Activated CD4-positive, alpha-beta memory T cell treated with anti-CD3 and anti-CD28 coated beads for 36 hours (primary cell): ENCODE measurements around the gene DNAJC15. TPM values are rescaled to one million over a fixed set of nuclear protein-coding genes. Genes with fewer than 3 reads are reported as not detected.
A peak's percentile ranks its signal among the peaks of the same experiment; 100 is the strongest.

Experiments
- CTCF ChIA-PET: fragments of 350-600 bp; sonication (Branson Sonifier 250); formaldehyde crosslinking; loops from one replicate; lab custom pipeline; 2021; ENCODE audit warnings: antibody characterized with exemption, inconsistent platforms; lab: Charles Lee
- POLR2A ChIA-PET: fragments of 350-600 bp; sonication (Branson Sonifier 250); formaldehyde crosslinking; loops from one replicate; lab custom pipeline; 2021; ENCODE audit warnings: antibody characterized with exemption; lab: Charles Lee
- DNase-seq: peaks from one replicate; pipeline ENCODE4 v3.0.0-alpha.2; 2020
- H3K27ac Mint-ChIP-seq: one replicate; pipeline ENCODE4 v1.8.0; 2021; ENCODE audit warnings: mixed read lengths
- H3K27me3 Mint-ChIP-seq: one replicate; pipeline ENCODE4 v1.8.0; 2021; ENCODE audit warnings: mixed read lengths
- H3K36me3 Mint-ChIP-seq: one replicate; pipeline ENCODE4 v1.8.0; 2021; ENCODE audit warnings: mixed read lengths
- H3K4me1 Mint-ChIP-seq: one replicate; pipeline ENCODE4 v1.8.0; 2021; ENCODE audit warnings: low read depth, mixed read lengths
- H3K4me3 Mint-ChIP-seq: one replicate; pipeline ENCODE4 v1.8.0; 2021; ENCODE audit warnings: mild to moderate bottlenecking, mixed read lengths
- H3K9me3 Mint-ChIP-seq: one replicate; pipeline ENCODE4 v1.8.0; 2021; ENCODE audit warnings: mixed read lengths
- intact Hi-C: fragments of 100-400 bp; cut with micrococcal nuclease; formaldehyde crosslinking; loops from one replicate; pipeline ENCODE4 v1.15.1; 2023
- total RNA-seq, 2 experiments: library from RNA; stranded (reverse); gene quantifications; one replicate each; pipeline ENCODE4 v1.2.3, GENCODE V29; 2021

DNAJC15 gene
- total RNA-seq, 2 experiments from 2014 or later: 16.4 to 17.4 TPM

- intact Hi-C loops: no loop called here
- no peak for DNase-seq
- no peak overlapping the region for H3K4me3 Mint-ChIP-seq
- peaks cover 2% of the 10 kb centered on the region for H3K9me3 Mint-ChIP-seq
- peaks cover 4% of the 10 kb centered on the region for H3K27me3 Mint-ChIP-seq
- peaks cover 3% of the 10 kb centered on the region for H3K36me3 Mint-ChIP-seq
- no peaks in the 10 kb centered on the region for H3K4me1 Mint-ChIP-seq
- CTCF ChIA-PET: no interaction called here
- H3K27ac Mint-ChIP-seq: no peak overlapping the region
- POLR2A ChIA-PET: interaction anchor here (0.7 kb wide), 1 partner anchor 26 kb away, joined by 3 read pairs; no protein-coding TSS in a partner anchor
Observed at GRCh38 chr13:43005460-43006236, 17.7 kb upstream of the DNAJC15 start.

- Mint-ChIP-seq H3K9me3 (peaks cover 2% of the 10 kb centered on the region), H3K36me3 (peaks cover 3% of the 10 kb centered on the region), H3K4me3 (no peak overlapping the region), H3K27ac (no peak overlapping the region), H3K27me3 (peaks cover 4% of the 10 kb centered on the region), H3K4me1 (no peaks in the 10 kb centered on the region)
- ChIA-PET CTCF (no interaction called here), POLR2A (no interaction called here)
- intact Hi-C loops: no loop called here
- DNase-seq: no peak
Observed at GRCh38 chr13:43006893-43007631, 16.3 kb upstream of the DNAJC15 start.

GRCh38 chr13:43008596-43008995 is 14.8 kb upstream of the DNAJC15 start:
- Mint-ChIP-seq H3K27ac (no peak overlapping the region), H3K4me3 (no peak overlapping the region), H3K27me3 (peaks cover 4% of the 10 kb centered on the region), H3K4me1 (no peaks in the 10 kb centered on the region), H3K9me3 (no peaks in the 10 kb centered on the region), H3K36me3 (no peaks in the 10 kb centered on the region)
- intact Hi-C loops: no loop called here
- ChIA-PET POLR2A (no interaction called here), CTCF (interaction anchor here (1.1 kb wide), 1 partner anchor 39 kb away, joined by 6 read pairs; no protein-coding TSS in a partner anchor)
- DNase-seq: no peak

- no peaks in the 10 kb centered on the region for H3K36me3 Mint-ChIP-seq
- no peaks in the 10 kb centered on the region for H3K4me1 Mint-ChIP-seq
- CTCF ChIA-PET: no interaction called here
- H3K27me3 Mint-ChIP-seq: peaks cover 4% of the 10 kb centered on the region
- H3K4me3 Mint-ChIP-seq: no peak overlapping the region
- H3K27ac Mint-ChIP-seq: no peak overlapping the region
- DNase-seq: no peak
- POLR2A ChIA-PET: no interaction called here
- no peaks in the 10 kb centered on the region for H3K9me3 Mint-ChIP-seq
- intact Hi-C loops: no loop called here
Observed at GRCh38 chr13:43009506-43009905, 13.9 kb upstream of the DNAJC15 start.

GRCh38 chr13:43014162-43014561 is 9.2 kb upstream of the DNAJC15 start:
- Mint-ChIP-seq H3K36me3 (no peaks in the 10 kb centered on the region), H3K9me3 (no peaks in the 10 kb centered on the region), H3K27ac (no peak overlapping the region), H3K4me3 (no peak overlapping the region), H3K27me3 (peaks cover 2% of the 10 kb centered on the region), H3K4me1 (no peaks in the 10 kb centered on the region)
- ChIA-PET CTCF (interaction anchor here (1.0 kb wide), 1 partner anchor 44 kb away, joined by 3 read pairs; no protein-coding TSS in a partner anchor), POLR2A (no interaction called here)
- intact Hi-C loops: no loop called here
- no peak for DNase-seq

- Mint-ChIP-seq H3K36me3 (no peaks in the 10 kb centered on the region), H3K27ac (no peak overlapping the region), H3K4me1 (no peaks in the 10 kb centered on the region), H3K9me3 (no peaks in the 10 kb centered on the region), H3K27me3 (no peaks in the 10 kb centered on the region), H3K4me3 (no peak overlapping the region)
- ChIA-PET POLR2A (no interaction called here), CTCF (no interaction called here)
- DNase-seq: no peak
- intact Hi-C loops: no loop called here
Observed at GRCh38 chr13:43016226-43016625, 7.2 kb upstream of the DNAJC15 start.

GRCh38 chr13:43019811-43020210 is 3.6 kb upstream of the DNAJC15 start:
- Mint-ChIP-seq H3K27ac (no peak overlapping the region), H3K4me3 (no peak overlapping the region)
- intact Hi-C loops: no loop called here

GRCh38 chr13:43020794-43021193 is 2.6 kb upstream of the DNAJC15 start:
- Mint-ChIP-seq H3K9me3 (no peaks in the 10 kb centered on the region), H3K36me3 (peaks cover 6% of the 10 kb centered on the region), H3K4me1 (peaks cover 14% of the 10 kb centered on the region), H3K27me3 (no peaks in the 10 kb centered on the region), H3K27ac (no peak overlapping the region), H3K4me3 (no peak overlapping the region)
- ChIA-PET POLR2A (no interaction called here), CTCF (interaction anchor here (0.6 kb wide), 1 partner anchor 30 kb away, joined by 3 read pairs; no protein-coding TSS in a partner anchor)
- intact Hi-C loops: no loop called here
- DNase-seq: no peak

More at GRCh38 chr13:43019811-43020210, 3.6 kb upstream of the DNAJC15 start:
- H3K36me3 Mint-ChIP-seq: peaks cover 6% of the 10 kb centered on the region
- no peak for DNase-seq
- no peaks in the 10 kb centered on the region for H3K9me3 Mint-ChIP-seq
- ChIA-PET CTCF (no interaction called here), POLR2A (no interaction called here)
- H3K27me3 Mint-ChIP-seq: no peaks in the 10 kb centered on the region
- H3K4me1 Mint-ChIP-seq: peaks cover 9% of the 10 kb centered on the region

GRCh38 chr13:43021926-43022670 is 1.3 kb upstream of the DNAJC15 start:
- Mint-ChIP-seq H3K9me3 (no peaks in the 10 kb centered on the region), H3K36me3 (peaks cover 6% of the 10 kb centered on the region), H3K4me3 (no peak overlapping the region), H3K27ac (no peak overlapping the region), H3K4me1 (peaks cover 19% of the 10 kb centered on the region), H3K27me3 (no peaks in the 10 kb centered on the region)
- ChIA-PET POLR2A (interaction anchor here (2.7 kb wide), 1 partner anchor 30 kb away, joined by 16 read pairs; the partner anchor contains the start of gene EPSTI1), CTCF (interaction anchor here (1.7 to 4.8 kb wide), 4 partner anchors 31 to 782 kb away, joined by 3 to 32 read pairs (median 8); partner anchors contain the start of gene EPSTI1)
- intact Hi-C loops: loop anchor here (2.0 kb wide), 1 partner anchor 21 kb away; no protein-coding TSS in a partner anchor
- no peak for DNase-seq

- peaks cover 6% of the 10 kb centered on the region for H3K36me3 Mint-ChIP-seq
- intact Hi-C loops: loop anchor here (1.0 to 2.0 kb wide), 4 partner anchors 20 to 53 kb away; partner anchors contain the start of gene EPSTI1
- ChIA-PET CTCF (interaction anchor here (0.6 to 4.8 kb wide), 7 partner anchors 9 to 852 kb away, joined by 3 to 32 read pairs (median 4); partner anchors contain the start of gene EPSTI1), POLR2A (interaction anchor here (0.6 to 2.7 kb wide), 4 partner anchors 8 to 379 kb away, joined by 3 to 16 read pairs (median 6); partner anchors contain the start of gene EPSTI1)
- H3K4me3 Mint-ChIP-seq: peak overlapping the region; percentile 97
- H3K4me1 Mint-ChIP-seq: peaks cover 25% of the 10 kb centered on the region
- H3K9me3 Mint-ChIP-seq: no peaks in the 10 kb centered on the region
- H3K27ac Mint-ChIP-seq: no peak overlapping the region
- DNase-seq: no peak
- H3K27me3 Mint-ChIP-seq: no peaks in the 10 kb centered on the region
Observed at GRCh38 chr13:43022934-43023288, 475 bp upstream of the DNAJC15 start.

GRCh38 chr13:43026262-43026661 is 2.9 kb downstream of the DNAJC15 start:
- ChIA-PET POLR2A (interaction anchor here (0.6 kb wide), 1 partner anchor 22 kb away, joined by 4 read pairs; no protein-coding TSS in a partner anchor), CTCF (interaction anchor here (0.9 to 1.0 kb wide), 2 partner anchors 9 to 56 kb away, joined by 3 read pairs; no protein-coding TSS in a partner anchor)
- no peaks in the 10 kb centered on the region for H3K9me3 Mint-ChIP-seq
- no peak overlapping the region for H3K27ac Mint-ChIP-seq
- H3K4me3 Mint-ChIP-seq: no peak overlapping the region
- H3K4me1 Mint-ChIP-seq: peaks cover 41% of the 10 kb centered on the region
- H3K27me3 Mint-ChIP-seq: no peaks in the 10 kb centered on the region
- DNase-seq: no peak
- peaks cover 16% of the 10 kb centered on the region for H3K36me3 Mint-ChIP-seq
- intact Hi-C loops: no loop called here
